Endothelial cell of umbilical vein (primary cell): ENCODE results near the gene UGT1A9.
"Not testable (repeated sequence)": the region's sequence is repeated elsewhere in the genome, so short reads cannot be mapped to it uniquely, and the experiment has no call there.

ENCODE experiments used
- GATA2 ChIP-seq: IDR thresholded peaks from 2 replicates; pipeline ENCODE4 v1.7.0; 2011; ENCODE audit warnings: low read depth, mild to moderate bottlenecking, moderate library complexity, mixed read lengths, low read length; ENCODE audit not compliant: insufficient read length, insufficient read depth
- JUN ChIP-seq: IDR thresholded peaks from 2 replicates; pipeline ENCODE4 v1.6.1; 2011; ENCODE audit warnings: borderline replicate concordance, low read depth; ENCODE audit not compliant: insufficient read length, insufficient read depth

DNA sequence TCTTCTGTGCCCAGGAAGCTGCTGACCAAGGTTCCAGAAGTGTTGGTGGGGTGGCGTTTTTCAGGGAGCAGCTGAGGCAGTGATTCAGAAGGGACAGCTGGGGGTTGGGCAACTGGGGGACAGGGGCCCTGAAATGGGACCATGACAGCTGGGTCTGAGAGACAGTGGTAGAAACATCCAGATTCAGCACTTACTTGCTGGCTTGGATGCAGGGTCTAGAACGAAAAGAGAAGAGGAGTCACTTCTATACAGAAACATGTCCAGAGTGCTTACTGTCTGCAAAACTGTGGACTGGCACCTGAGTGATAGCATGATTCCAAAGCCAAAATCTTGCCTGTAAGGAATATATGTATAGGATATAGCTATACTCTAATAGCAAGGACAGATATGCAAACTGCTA is 74.1 kb downstream of the UGT1A9 start:
- not testable (repeated sequence) for TF ChIP-seq JUN, GATA2
